NCI-H187 treated with DMSO at 0.1 percent for 48 hours (cell line): Measurements from ENCODE around the gene PLEKHG5.
"Not testable (repeated sequence)": the region's sequence is repeated elsewhere in the genome, so short reads cannot be mapped to it uniquely, and the experiment has no call there.

ENCODE experiments used
- DNase-seq: peaks from one replicate; lab custom pipeline; 2025; lab: John Stamatoyannopoulos, UW

The PLEKHG5 gene

DNA sequence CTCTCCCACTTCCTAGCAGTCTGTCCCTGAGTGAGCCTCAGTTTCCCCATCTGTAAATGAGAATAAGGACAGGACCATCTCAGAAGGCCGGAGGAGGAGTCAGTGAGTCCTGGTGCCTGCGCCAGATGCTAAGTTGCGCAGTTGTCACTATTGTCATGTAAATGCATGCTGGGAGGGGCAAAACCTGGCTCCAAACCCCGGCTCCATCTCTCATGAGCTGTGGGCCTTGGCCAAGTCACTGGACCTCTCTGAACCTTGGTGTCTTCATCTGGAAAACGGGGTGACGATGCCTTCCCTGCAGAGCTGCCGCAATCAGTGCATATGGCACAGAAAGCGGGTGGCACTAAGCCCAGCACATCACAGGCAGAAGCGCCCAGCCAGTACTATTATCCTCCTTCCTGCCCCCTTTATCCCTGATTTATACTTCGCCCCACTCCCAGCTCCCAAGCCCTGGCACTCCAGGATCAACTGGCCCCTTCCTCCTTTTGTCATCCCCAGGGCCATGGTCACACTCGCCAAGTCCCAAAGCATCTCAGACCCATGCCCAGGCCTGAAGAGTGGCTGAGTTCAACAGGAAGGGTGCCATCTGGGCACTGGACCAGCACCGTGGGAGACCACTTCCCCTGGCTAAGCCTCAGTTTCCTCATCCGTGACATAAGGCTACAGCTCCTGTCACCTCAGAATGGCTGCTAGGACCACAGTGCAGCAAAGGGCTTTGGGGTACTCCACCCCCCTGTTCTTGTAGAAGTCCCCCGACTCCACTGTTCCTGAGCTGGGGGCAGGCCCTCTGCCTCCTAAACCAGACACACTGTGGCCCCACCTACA, 4.3 kb upstream of the PLEKHG5 start:
- DNase-seq = no peak

- no peak for DNase-seq
Measured at GRCh38 chr1:6495041-6495441, 3.6 kb upstream of the PLEKHG5 start.

GRCh38 chr1:6494627-6495026, 3.2 kb upstream of the PLEKHG5 start:
- DNase-seq = no peak

DNA sequence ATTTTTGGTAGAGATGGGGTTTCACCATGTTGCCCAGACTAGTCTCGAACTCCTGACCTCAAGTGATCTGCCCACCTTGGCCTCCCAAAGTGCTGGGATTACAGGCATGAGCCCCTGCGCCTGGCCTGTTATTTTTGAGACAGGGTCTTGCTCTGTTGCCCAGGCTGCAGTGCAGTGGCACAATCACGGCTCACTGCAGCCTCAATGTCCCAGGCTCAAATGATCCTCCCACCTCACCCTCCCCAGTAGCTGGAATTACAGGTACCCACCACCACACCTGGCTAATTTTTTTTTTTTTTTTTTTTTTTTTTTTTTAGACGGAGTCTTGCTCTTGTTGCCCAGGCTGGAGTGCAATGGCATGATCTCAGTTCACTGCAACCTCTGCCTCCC, 2.4 kb upstream of the PLEKHG5 start:
- not testable (repeated sequence) for DNase-seq

GRCh38 chr1:6491966-6492365, 499 bp upstream of the PLEKHG5 start:
- DNase-seq = no peak

DNA sequence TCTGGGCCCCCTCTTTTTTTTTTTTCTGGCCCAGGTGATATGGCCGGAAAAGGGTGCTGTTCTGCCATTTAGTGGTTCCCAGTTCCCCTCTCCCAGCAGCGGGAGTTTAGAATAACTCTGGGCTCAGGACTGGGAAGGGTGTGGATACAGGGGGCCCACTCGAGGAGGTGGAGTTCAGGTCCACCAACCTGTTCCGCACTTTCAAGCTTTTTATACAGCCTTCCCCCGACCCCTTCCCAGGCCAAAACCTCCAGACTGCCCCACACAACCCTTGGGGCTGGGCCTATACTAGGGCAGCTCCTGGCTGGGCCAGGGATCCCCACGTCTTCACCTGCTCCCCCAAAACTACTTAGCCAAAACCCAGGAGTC, 402 bp downstream of the PLEKHG5 start:
- no peak for DNase-seq

GRCh38 chr1:6490181-6491080, 1.0 kb downstream of the PLEKHG5 start:
- DNase-seq = no peak

GRCh38 chr1:6489799-6490180, 1.7 kb downstream of the PLEKHG5 start:
- no peak for DNase-seq

GRCh38 chr1:6489383-6489765, 2.1 kb downstream of the PLEKHG5 start:
- no peak for DNase-seq

GRCh38 chr1:6488602-6489382, 2.7 kb downstream of the PLEKHG5 start:
- no peak for DNase-seq

GRCh38 chr1:6487804-6488484, 3.5 kb downstream of the PLEKHG5 start:
- no peak for DNase-seq

DNA sequence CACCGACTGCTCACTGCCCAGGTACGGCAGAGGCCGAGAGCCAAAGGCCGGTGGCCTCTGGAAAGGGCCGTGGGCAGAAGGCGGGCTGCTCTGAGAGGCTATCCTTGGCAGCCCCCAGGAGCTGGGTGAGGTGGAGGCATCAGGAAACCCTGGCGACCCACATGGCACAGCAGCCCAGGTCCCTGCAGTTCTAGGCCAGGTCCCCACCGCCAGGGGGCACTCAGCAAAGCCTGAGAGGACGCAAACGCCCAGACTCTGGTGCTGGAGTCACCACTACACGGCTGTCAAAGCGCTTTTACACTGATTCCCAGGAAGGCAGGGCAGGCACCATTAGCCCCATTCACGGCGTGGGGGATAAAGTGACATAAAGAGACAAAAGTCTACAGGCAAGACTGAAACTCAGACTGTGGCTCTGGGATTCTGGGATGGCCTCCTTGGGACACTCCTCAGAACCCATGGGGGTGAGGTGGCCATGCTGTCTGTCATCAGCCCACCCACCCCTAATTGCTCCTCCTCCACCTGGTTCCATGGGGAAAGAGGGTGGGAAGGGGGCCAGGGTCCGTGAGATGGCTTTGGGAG, 4.9 kb downstream of the PLEKHG5 start:
- no peak for DNase-seq

DNA sequence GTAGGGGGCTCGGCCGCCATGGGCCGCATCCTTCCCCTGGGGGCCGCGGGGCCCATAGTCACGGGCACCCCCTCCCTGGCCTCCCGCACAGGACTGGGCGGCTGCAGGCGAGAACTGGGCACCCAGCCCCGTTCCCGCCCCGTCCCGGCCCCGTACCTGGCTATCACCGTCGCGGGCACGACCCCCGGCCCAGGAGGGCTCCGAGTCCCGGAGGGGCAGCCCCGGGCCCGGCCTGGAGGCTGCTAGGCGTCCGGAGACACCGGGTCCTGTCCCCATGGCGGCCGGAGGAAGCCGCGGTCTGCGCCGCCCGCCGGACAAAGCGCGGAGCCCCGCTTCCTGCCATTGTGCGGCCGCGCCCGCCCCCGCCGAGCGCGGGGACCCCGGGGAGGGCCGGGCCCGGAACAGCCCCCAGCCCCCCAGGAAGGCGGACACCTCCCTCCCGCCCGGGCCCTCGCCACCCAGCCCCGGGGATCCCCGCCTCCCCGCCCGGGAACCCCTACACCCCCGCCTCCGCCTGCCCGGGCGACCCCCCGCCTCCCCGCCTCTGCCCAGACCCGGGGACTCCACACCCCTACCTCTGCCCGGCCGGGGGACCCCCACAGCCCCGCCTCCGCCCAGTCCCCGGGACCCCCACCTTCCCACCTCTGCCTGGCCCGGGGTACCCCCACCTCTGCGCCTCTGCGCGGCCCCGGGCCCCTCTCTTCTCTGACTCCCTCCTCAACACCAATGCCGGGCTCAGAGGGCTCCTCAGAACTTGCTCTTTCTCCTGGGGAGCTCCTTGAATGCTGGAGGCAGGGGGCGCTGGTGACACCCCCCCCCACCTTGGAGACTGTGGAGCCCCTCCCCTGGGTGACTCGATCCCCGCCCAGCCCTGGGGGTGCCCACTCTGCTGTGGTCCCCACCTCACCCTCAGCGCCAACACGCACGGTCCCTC, 6.0 kb downstream of the PLEKHG5 start:
- no peak for DNase-seq

GRCh38 chr1:6484826-6485167, 6.7 kb downstream of the PLEKHG5 start:
- no peak for DNase-seq

- no peak for DNase-seq
Measured at GRCh38 chr1:6483761-6484117, 7.7 kb downstream of the PLEKHG5 start.

DNA sequence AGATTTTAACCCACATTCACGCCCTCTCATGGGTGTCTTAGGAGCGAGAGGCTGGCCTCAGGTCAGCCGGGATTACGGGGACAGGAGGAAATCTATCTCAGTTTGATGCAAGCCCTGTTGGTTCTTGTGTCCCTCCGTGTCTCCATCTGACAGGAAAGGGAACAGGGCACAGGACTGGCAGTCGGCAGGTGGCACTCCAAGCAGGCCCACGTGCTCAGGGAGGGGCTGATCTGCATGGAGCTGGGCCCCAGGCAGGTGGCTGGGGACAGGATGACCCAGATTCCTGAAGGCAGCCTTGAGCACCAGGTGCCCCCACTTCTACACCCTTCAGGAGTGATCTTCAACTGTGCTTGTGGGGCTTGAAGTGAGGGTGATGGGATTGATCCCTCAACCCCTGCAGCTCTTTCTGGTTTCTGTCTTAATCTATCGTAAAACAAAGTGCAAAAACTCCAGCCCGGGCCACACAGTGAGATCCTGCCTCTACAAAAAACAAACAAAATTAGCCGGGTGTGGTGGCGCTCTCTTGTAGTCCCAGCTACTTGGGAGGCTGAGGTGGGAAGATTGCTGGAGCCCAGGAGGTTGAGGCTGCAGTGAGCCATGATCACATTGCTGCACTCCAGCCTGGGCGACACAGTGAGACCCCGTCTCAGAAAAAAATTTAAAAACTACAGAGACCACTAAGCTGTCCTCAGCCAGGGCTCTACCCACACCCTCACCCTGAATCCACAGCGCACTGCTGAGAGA, 8.3 kb downstream of the PLEKHG5 start:
- no peak for DNase-seq

DNA sequence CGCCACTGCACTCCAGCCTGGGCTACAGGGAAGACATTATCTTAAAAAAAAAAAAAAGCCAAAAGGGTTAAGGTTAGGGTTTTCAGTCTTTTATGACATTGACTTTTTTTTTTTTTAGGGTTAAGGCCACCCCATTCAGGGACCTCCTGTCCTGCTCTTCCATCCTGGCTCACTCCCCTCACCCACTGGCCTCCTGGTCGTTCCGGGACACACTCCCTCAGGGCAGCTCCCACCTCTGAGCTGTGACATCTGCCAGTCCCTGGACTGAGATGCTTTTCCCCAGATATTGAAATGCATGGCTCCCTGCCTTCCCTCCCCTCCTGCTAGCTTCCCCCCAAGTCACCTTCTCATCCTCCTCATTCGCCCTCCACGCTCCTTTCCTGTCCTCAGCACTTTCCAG, 9.6 kb downstream of the PLEKHG5 start:
- no peak for DNase-seq

DNA sequence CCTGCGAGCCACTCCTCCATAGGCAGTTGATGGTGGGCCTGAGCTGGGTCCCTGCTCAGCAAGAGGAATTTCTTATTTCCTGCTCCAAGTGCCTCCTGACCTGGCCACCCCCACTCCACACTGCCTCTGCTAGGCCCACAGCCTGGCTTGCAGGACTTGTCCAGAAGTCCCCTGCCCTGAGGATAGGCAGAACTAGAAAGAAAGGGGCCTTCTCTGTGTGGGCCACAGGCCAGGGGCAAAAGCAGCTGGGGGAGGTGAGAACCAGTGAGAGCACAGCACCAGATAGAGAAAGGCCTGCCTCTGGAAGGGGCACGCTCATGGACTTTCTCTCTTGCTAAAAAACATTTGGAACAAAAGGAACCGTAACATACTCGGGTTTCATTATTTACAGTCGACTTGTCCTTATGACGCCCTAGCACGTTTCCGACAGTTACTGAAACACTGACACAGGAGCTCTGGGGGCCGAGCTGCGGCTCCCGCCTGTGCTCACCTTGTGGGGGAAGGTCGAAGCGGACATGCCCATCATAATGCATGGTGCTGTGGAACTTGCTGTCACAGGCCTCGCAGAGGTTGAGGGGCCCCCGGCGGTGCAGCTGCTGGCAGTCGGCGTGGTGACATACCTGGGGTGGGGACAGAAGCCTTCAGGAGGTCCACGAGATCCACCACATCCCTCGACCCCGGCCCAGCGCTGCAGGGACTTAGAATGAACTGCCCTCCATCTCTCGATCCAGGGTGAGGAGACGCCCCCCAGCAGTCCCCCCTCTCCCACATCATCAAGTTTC, 14.2 kb downstream of the PLEKHG5 start:
- DNase-seq = no peak

GRCh38 chr1:6476483-6476882, 15.0 kb downstream of the PLEKHG5 start:
- DNase-seq = no peak
